DOHH2 (cell line): ENCODE results near the gene TUT4.

Experiments used
- EZH2phosphoT487 ChIP-seq: fragments of 200-600 bp; sonication (generic); IDR thresholded peaks from 2 replicates; pipeline ENCODE4 v1.6.1; 2017; ENCODE audit warnings: borderline replicate concordance, mild to moderate bottlenecking, antibody characterized with exemption, low read length, moderate library complexity, mixed read lengths
- TF ChIP-seq, protein P1 (sequence below): fragments of 200-600 bp; sonication (generic); IDR thresholded peaks from one replicate; pipeline ENCODE4 v1.5.1; 2014; ENCODE audit warnings: antibody characterized with exemption, mild to moderate bottlenecking, low read depth, low read length; ENCODE audit not compliant: poor library complexity, severe bottlenecking

DNA sequence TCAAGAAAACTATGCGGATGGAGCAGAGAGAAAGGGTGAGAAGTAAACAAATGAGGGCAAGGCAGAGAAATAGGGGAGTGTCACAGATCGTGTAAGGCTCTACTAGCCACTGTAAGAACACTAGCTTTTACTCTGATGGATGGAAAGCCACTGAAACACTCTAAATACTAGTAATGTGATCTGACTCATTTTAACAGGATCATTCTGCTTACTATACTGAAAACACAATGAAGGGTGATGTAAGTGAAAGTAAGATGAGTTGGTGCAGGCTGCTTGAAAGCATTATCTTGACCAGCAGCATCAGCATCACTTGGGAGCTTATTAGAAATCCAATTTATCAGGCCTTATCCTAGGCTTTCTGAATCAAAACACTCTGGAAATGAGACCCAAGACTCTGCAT is 32.7 kb downstream of the TUT4 start:
- TF ChIP-seq, protein P1, sequence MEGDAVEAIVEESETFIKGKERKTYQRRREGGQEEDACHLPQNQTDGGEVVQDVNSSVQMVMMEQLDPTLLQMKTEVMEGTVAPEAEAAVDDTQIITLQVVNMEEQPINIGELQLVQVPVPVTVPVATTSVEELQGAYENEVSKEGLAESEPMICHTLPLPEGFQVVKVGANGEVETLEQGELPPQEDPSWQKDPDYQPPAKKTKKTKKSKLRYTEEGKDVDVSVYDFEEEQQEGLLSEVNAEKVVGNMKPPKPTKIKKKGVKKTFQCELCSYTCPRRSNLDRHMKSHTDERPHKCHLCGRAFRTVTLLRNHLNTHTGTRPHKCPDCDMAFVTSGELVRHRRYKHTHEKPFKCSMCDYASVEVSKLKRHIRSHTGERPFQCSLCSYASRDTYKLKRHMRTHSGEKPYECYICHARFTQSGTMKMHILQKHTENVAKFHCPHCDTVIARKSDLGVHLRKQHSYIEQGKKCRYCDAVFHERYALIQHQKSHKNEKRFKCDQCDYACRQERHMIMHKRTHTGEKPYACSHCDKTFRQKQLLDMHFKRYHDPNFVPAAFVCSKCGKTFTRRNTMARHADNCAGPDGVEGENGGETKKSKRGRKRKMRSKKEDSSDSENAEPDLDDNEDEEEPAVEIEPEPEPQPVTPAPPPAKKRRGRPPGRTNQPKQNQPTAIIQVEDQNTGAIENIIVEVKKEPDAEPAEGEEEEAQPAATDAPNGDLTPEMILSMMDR = no peak
- no peak for TF ChIP-seq EZH2phosphoT487
